SK-N-SH treated with all-trans-retinoic acid at 6 μM for 48 hours (cell line): ENCODE results near the gene CRAMP1.

ENCODE experiments used
- ATAC-seq: fragments of 200-7000 bp; cut with Tn5 transposase; 3 replicates; pipeline ENCODE4 v1.9.1; 2020; ENCODE audit warnings: mild to moderate bottlenecking, moderate library complexity
- ARNTL ChIP-seq: fragments of 450-650 bp; formaldehyde crosslinking; IDR thresholded peaks from 2 replicates; pipeline ENCODE4 v1.5.0; 2020; ENCODE audit warnings: low read depth, mild to moderate bottlenecking, moderate library complexity, borderline replicate concordance
- BACH2 ChIP-seq: fragments of 250-450 bp; sonication (Bioruptor Pico); IDR thresholded peaks from 2 replicates; pipeline ENCODE4 v1.9.0; 2021; ENCODE audit warnings: mild to moderate bottlenecking, borderline replicate concordance
- CREB5 ChIP-seq: fragments of 250-450 bp; sonication (Bioruptor Pico); IDR thresholded peaks from 2 replicates; pipeline ENCODE4 v1.5.1; 2020; ENCODE audit warnings: low read depth, mild to moderate bottlenecking, moderate library complexity
- CSRNP3 ChIP-seq: fragments of 250-450 bp; sonication (Bioruptor Pico); IDR thresholded peaks from 2 replicates; pipeline ENCODE4 v1.5.1; 2021; ENCODE audit warnings: mild to moderate bottlenecking, moderate library complexity
- ESRRG ChIP-seq: fragments of 250-450 bp; sonication (Bioruptor Pico); IDR thresholded peaks from 2 replicates; pipeline ENCODE4 v1.6.1; 2021; ENCODE audit warnings: mild to moderate bottlenecking
- GLIS3 ChIP-seq: fragments of 250-450 bp; sonication (Bioruptor Pico); IDR thresholded peaks from 2 replicates; pipeline ENCODE4 v1.5.0; 2020; ENCODE audit warnings: mild to moderate bottlenecking, moderate library complexity
- OSR1 ChIP-seq: fragments of 250-450 bp; sonication (Bioruptor Pico); IDR thresholded peaks from 2 replicates; pipeline ENCODE4 v1.8.0; 2022; ENCODE audit warnings: moderate library complexity, mild to moderate bottlenecking, inconsistent platforms
- PATZ1 ChIP-seq: fragments of 250-450 bp; sonication (Bioruptor Pico); IDR thresholded peaks from 2 replicates; pipeline ENCODE4 v1.8.0; 2020; ENCODE audit warnings: mild to moderate bottlenecking, moderate library complexity, borderline replicate concordance
- PPARA ChIP-seq: fragments of 250-450 bp; sonication (Bioruptor Pico); IDR thresholded peaks from 2 replicates; pipeline ENCODE4 v1.5.0; 2020; ENCODE audit warnings: mild to moderate bottlenecking, borderline replicate concordance
- SNAI2 ChIP-seq: fragments of 250-450 bp; sonication (Bioruptor Pico); IDR thresholded peaks from 2 replicates; pipeline ENCODE4 v1.5.0; 2020; ENCODE audit warnings: mild to moderate bottlenecking, moderate library complexity
- TCF4 ChIP-seq: fragments of 250-450 bp; sonication (Bioruptor Pico); IDR thresholded peaks from 2 replicates; pipeline ENCODE4 v1.8.0; 2021; ENCODE audit warnings: mild to moderate bottlenecking, moderate library complexity, borderline replicate concordance
- TSHZ2 ChIP-seq: fragments of 250-450 bp; sonication (Bioruptor Pico); IDR thresholded peaks from 2 replicates; pipeline ENCODE4 v1.5.0; 2020; ENCODE audit warnings: mild to moderate bottlenecking, moderate library complexity
- ZC3H10 ChIP-seq: fragments of 250-450 bp; sonication (Bioruptor Pico); IDR thresholded peaks from 2 replicates; pipeline ENCODE4 v1.5.1; 2021; ENCODE audit warnings: mild to moderate bottlenecking, moderate library complexity
- ZFP3 ChIP-seq: fragments of 250-450 bp; sonication (Bioruptor Pico); IDR thresholded peaks from 2 replicates; pipeline ENCODE4 v1.5.0; 2020; ENCODE audit warnings: mild to moderate bottlenecking, moderate library complexity
- ZNF565 ChIP-seq: fragments of 450-650 bp; formaldehyde crosslinking; conservative IDR thresholded peaks from 2 replicates; pipeline ENCODE4 v1.5.0; 2020; ENCODE audit warnings: low read depth, mild to moderate bottlenecking, moderate library complexity
- ZNF8 ChIP-seq: fragments of 450-650 bp; formaldehyde crosslinking; IDR thresholded peaks from 2 replicates; pipeline ENCODE4 v1.5.0; 2020; ENCODE audit warnings: mild to moderate bottlenecking, moderate library complexity

Gene CRAMP1

GRCh38 chr16:1610071-1610898 lies 1.9 kb upstream of the CRAMP1 start:
- ATAC-seq, result peak; percentile 84
- TF ChIP-seq PATZ1 (CRISPR knock-in tag), result peak; percentile 58; the same call in 1 of the 2 replicates
- TF ChIP-seq SNAI2 (CRISPR knock-in tag), result no peak
- TF ChIP-seq, all 23 proteins: peak for 1

- ATAC-seq, result peak; percentile 50
- no peak for TF ChIP-seq ESRRG (CRISPR knock-in tag)
- TF ChIP-seq ZC3H10, result no peak
- no peak for TF ChIP-seq OSR1
- no peak for TF ChIP-seq TSHZ2 (CRISPR knock-in tag)
- no peak for TF ChIP-seq CSRNP3 (CRISPR knock-in tag)
- no peak for TF ChIP-seq ZNF8
- no peak for TF ChIP-seq GLIS3 (CRISPR knock-in tag)
Observed at GRCh38 chr16:1610899-1611632, 1.1 kb upstream of the CRAMP1 start.

- TF ChIP-seq ZNF8, result no peak
- ATAC-seq, result no peak
Observed at GRCh38 chr16:1613211-1613622, 1.1 kb downstream of the CRAMP1 start.

- ATAC-seq, result no peak
- no peak for TF ChIP-seq PPARA (CRISPR knock-in tag)
- no peak for TF ChIP-seq SNAI2 (CRISPR knock-in tag)
- no peak for TF ChIP-seq OSR1
- no peak for TF ChIP-seq ARNTL (CRISPR knock-in tag)
- no peak for TF ChIP-seq CREB5 (CRISPR knock-in tag)
- TF ChIP-seq BACH2 (CRISPR knock-in tag), result no peak
- TF ChIP-seq TCF4, result no peak
- TF ChIP-seq ZFP3 (CRISPR knock-in tag), result no peak
- no peak for TF ChIP-seq PATZ1 (CRISPR knock-in tag)
- TF ChIP-seq GLIS3 (CRISPR knock-in tag), result no peak
- no peak for TF ChIP-seq ZNF565 (CRISPR knock-in tag)
- TF ChIP-seq, all 23 proteins: peak for 0
Observed at GRCh38 chr16:1613728-1614455, 1.7 kb downstream of the CRAMP1 start.
